HepG2 (cell line): ENCODE results near the gene BIRC3. TPM values are rescaled to one million over a fixed set of nuclear protein-coding genes. Genes with fewer than 3 reads are reported as not detected.

Experiments used
- AKAP8 ChIP-seq: sonication (generic); formaldehyde crosslinking; IDR thresholded peaks from 2 replicates; pipeline ENCODE4 v1.5.1; 2020; ENCODE audit warnings: mild to moderate bottlenecking, missing genetic modification reagents
- ARNT ChIP-seq: fragments of 450-650 bp; IDR thresholded peaks from 2 replicates; pipeline ENCODE4 v1.6.1; 2017
- CBX2 ChIP-seq, 2 experiments: fragments of 200-600 bp in 1 of 2; sonication (generic); formaldehyde crosslinking in 1 of 2; IDR thresholded peaks; 2 replicates each; pipeline versions ENCODE4 v1.7.0 to v1.8.1; 2018 to 2022; ENCODE audit warnings: low read depth in 2 of 2, low read length in 1 of 2, mild to moderate bottlenecking in 1 of 2, missing genetic modification reagents in 1 of 2
- DDIT3 ChIP-seq: sonication (generic); formaldehyde crosslinking; IDR thresholded peaks from 2 replicates; pipeline ENCODE4 v1.4.0; 2020; ENCODE audit warnings: mild to moderate bottlenecking, missing genetic modification reagents
- ETV5 ChIP-seq: IDR thresholded peaks from 2 replicates; pipeline ENCODE4 v1.6.1; 2018; ENCODE audit warnings: missing biosample characterization, missing genetic modification reagents, inconsistent platforms, borderline replicate concordance
- FOXA1 ChIP-seq, 2 experiments: fragments of 450-650 bp in 1 of 2; sonication (generic) in 1 of 2; formaldehyde crosslinking in 1 of 2; IDR thresholded peaks; 2 replicates each; pipeline versions ENCODE4 v1.4.0 to v1.6.1; 2016 to 2020; ENCODE audit warnings: missing genetic modification reagents in 1 of 2
- FOXK2 ChIP-seq: fragments of 450-650 bp; IDR thresholded peaks from 2 replicates; pipeline ENCODE4 v1.6.1; 2016
- GABPA ChIP-seq, 2 experiments: IDR thresholded peaks; 2 replicates each; pipeline ENCODE4 v1.6.1; 2011 to 2016; ENCODE audit warnings: low read depth in 2 of 2, low read length in 1 of 2, missing biosample characterization in 1 of 2, missing genetic modification characterization in 1 of 2
- HMGA1 ChIP-seq: sonication (generic); formaldehyde crosslinking; conservative IDR thresholded peaks from 2 replicates; pipeline ENCODE4 v1.4.0; 2020; ENCODE audit warnings: missing genetic modification reagents
- MED1 ChIP-seq: sonication (generic); formaldehyde crosslinking; IDR thresholded peaks from 2 replicates; pipeline ENCODE4 v1.4.0; 2020; ENCODE audit warnings: missing genetic modification reagents
- MEIS1 ChIP-seq: sonication (generic); formaldehyde crosslinking; IDR thresholded peaks from 2 replicates; pipeline ENCODE4 v1.9.0; 2021; ENCODE audit warnings: mild to moderate bottlenecking, missing genetic modification reagents, moderate library complexity, borderline replicate concordance
- NFE2 ChIP-seq: sonication (generic); formaldehyde crosslinking; IDR thresholded peaks from 2 replicates; pipeline ENCODE4 v1.4.0; 2020; ENCODE audit warnings: missing genetic modification reagents
- PCBP2 ChIP-seq: fragments of 200-400 bp; formaldehyde crosslinking; optimal IDR thresholded peaks from 2 replicates; pipeline ENCODE3; 2018; ENCODE audit warnings: low read length, low read depth; ENCODE audit not compliant: poor library complexity, severe bottlenecking
- PHF21A ChIP-seq: sonication (generic); formaldehyde crosslinking; IDR thresholded peaks from 2 replicates; pipeline ENCODE4 v1.5.0; 2020; ENCODE audit warnings: mild to moderate bottlenecking, missing genetic modification reagents
- SMYD3 ChIP-seq: sonication (generic); formaldehyde crosslinking; IDR thresholded peaks from 2 replicates; pipeline ENCODE4 v1.8.1; 2023; ENCODE audit warnings: mild to moderate bottlenecking, missing genetic modification reagents
- ZNF142 ChIP-seq: sonication (generic); formaldehyde crosslinking; IDR thresholded peaks from 2 replicates; pipeline ENCODE4 v1.4.0; 2020; ENCODE audit warnings: missing genetic modification reagents
- ZNF605 ChIP-seq: sonication (generic); formaldehyde crosslinking; IDR thresholded peaks from 2 replicates; pipeline ENCODE4 v1.8.0; 2022; ENCODE audit warnings: mild to moderate bottlenecking, missing genetic modification reagents
- ZNF788 ChIP-seq: sonication (generic); formaldehyde crosslinking; IDR thresholded peaks from 2 replicates; pipeline ENCODE4 v1.5.0; 2020; ENCODE audit warnings: mild to moderate bottlenecking, missing genetic modification reagents, borderline replicate concordance
- ZNF891 ChIP-seq: sonication (generic); formaldehyde crosslinking; IDR thresholded peaks from 2 replicates; pipeline ENCODE4 v1.5.0; 2020; ENCODE audit warnings: mild to moderate bottlenecking, missing genetic modification reagents
- polyA plus RNA-seq, 8 experiments: library from polyadenylated mRNA; depleted of rRNA in 3 of 8; stranded (reverse) in 7 of 8; unstranded in 1 of 8; fragments of >200 nt; fragmentation: Illumina TruSeq in 4 of 8; extraction: Trizol in 4 of 8; gene quantifications; 2 replicates each; pipeline versions ENCODE4 v1.2.1 to v1.2.3, GENCODE V29; 2011 to 2016; ENCODE audit warnings: low read depth in 4 of 8, missing spikeins in 1 of 8, mixed read lengths in 1 of 8; ENCODE audit not compliant: insufficient read depth in 1 of 8
- total RNA-seq, 5 experiments: library from RNA; depleted of rRNA; stranded (reverse); fragments of >200 nt; fragmentation: Illumina TruSeq; extraction: Trizol; gene quantifications; 2 replicates each; pipeline ENCODE4 v1.2.3, GENCODE V29; 2016; ENCODE audit warnings: low read depth in 1 of 5

The BIRC3 gene
- total and polyA plus RNA-seq, 2 of the 13 experiments (the other 11 are each of a cell fraction or from before 2014, with no cell fraction given): 0.41 to 4.2 TPM

GRCh38 chr11:102268083-102268984, 49.0 kb upstream of the BIRC3 start (continued):
- 0 out of 2 replicates have a peak, but pooled peaks have one; percentile 27 for TF ChIP-seq ZNF891 (CRISPR knock-in tag)
- peak; percentile 42; the same call in 1 of the 2 replicates for TF ChIP-seq MED1
- TF ChIP-seq ETV5 (CRISPR knock-in tag): peak; percentile 56; the same call in 1 of the 2 replicates
- no peak for TF ChIP-seq SMYD3 (CRISPR knock-in tag)
- 0 out of 2 replicates have a peak, but pooled peaks have one; percentile 39 for TF ChIP-seq MEIS1 (CRISPR knock-in tag)
- TF ChIP-seq AKAP8: no peak
- TF ChIP-seq ZNF605 (CRISPR knock-in tag): peak; percentile 75
- peak; percentile 31; the same call in 1 of the 2 replicates for TF ChIP-seq ZNF142 (CRISPR knock-in tag)
- TF ChIP-seq HMGA1 (CRISPR knock-in tag): no peak
- no peak for TF ChIP-seq PHF21A
- TF ChIP-seq NFE2 (CRISPR knock-in tag): no peak
- no peak for TF ChIP-seq CBX2 (IDR thresholded peaks at IDR 0.05; ENCODE audit: low read depth, low read length)
- TF ChIP-seq CBX2 (CRISPR knock-in tag; IDR thresholded peaks at IDR 0.05; ENCODE audit: low read depth): no peak
- no peak for TF ChIP-seq DDIT3 (CRISPR knock-in tag)
- TF ChIP-seq ZNF788 (CRISPR knock-in tag): no peak
- no peak for TF ChIP-seq PCBP2
- TF ChIP-seq FOXA1 (IDR thresholded peaks at IDR 0.05): no peak
- no peak for TF ChIP-seq FOXA1 (CRISPR knock-in tag; IDR thresholded peaks at IDR 0.05)
- TF ChIP-seq FOXK2: no peak
- no peak for TF ChIP-seq GABPA (IDR thresholded peaks at IDR 0.05; ENCODE audit: low read depth, low read length)
- TF ChIP-seq GABPA (CRISPR knock-in tag; IDR thresholded peaks at IDR 0.05; ENCODE audit: low read depth): peak; percentile 51; the same call in 1 of the 2 replicates
- no peak for TF ChIP-seq ARNT
